KOPT-K1 (cell line): ENCODE results near the gene SLC9A7.

Experiments used
- H3K27ac ChIP-seq: fragments of 200-600 bp; sonication (generic); 2 replicates; pipeline ENCODE4 v1.5.1; 2016; ENCODE audit warnings: antibody characterized with exemption, mild to moderate bottlenecking, low read depth, low read length; ENCODE audit not compliant: poor library complexity, severe bottlenecking
- H3K36me3 ChIP-seq: fragments of 200-600 bp; sonication (generic); 2 replicates; pipeline ENCODE4 v1.5.1; 2017; ENCODE audit warnings: antibody characterized with exemption, mild to moderate bottlenecking, low read length, moderate library complexity; ENCODE audit not compliant: insufficient read depth
- H3K9me3 ChIP-seq: fragments of 200-600 bp; sonication (generic); 2 replicates; pipeline ENCODE4 v1.5.1; 2017; ENCODE audit warnings: antibody characterized with exemption, low read length, mild to moderate bottlenecking; ENCODE audit not compliant: insufficient read depth, poor library complexity, severe bottlenecking

Gene SLC9A7

GRCh38 chrX:46628460-46629371 lies 130.2 kb downstream of the SLC9A7 start:
- no peaks in the 10 kb centered on the region for H3K36me3 ChIP-seq
- no peak overlapping the region for H3K27ac ChIP-seq
- no peaks in the 10 kb centered on the region for H3K9me3 ChIP-seq

GRCh38 chrX:46627711-46628419 lies 131.1 kb downstream of the SLC9A7 start:
- no peaks in the 10 kb centered on the region for H3K9me3 ChIP-seq
- H3K36me3 ChIP-seq: no peaks in the 10 kb centered on the region
- H3K27ac ChIP-seq: no peak overlapping the region

- no peaks in the 10 kb centered on the region for H3K36me3 ChIP-seq
- no peaks in the 10 kb centered on the region for H3K9me3 ChIP-seq
- H3K27ac ChIP-seq: no peak overlapping the region
These were observed 131.9 kb downstream of the SLC9A7 start for GRCh38 chrX:46627062-46627461.

DNA sequence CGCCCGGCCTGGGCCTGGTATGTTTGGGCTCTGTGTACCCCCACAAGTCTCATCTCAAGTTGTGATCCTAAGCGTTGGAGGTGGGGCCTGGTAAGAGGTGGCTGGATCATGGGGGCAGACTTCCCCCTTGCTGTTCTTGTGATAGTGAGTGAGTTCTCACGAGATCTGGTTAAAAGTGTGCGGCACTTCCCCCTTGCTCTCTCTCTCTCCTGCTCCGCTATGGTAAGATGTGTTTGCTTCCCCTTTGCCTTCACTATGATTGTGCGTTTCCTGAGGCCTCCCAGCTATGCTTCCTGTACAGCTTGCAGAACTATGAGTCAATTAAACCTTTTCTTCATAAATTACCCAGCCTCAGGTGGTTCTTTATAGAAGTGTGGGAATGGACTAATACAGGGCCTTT lies 132.4 kb downstream of the SLC9A7 start:
- Histone ChIP-seq H3K9me3 (no peaks in the 10 kb centered on the region), H3K27ac (no peak overlapping the region), H3K36me3 (no peaks in the 10 kb centered on the region)

- H3K36me3 ChIP-seq: no peaks in the 10 kb centered on the region
- no peak overlapping the region for H3K27ac ChIP-seq
- no peaks in the 10 kb centered on the region for H3K9me3 ChIP-seq
These were observed 134.7 kb downstream of the SLC9A7 start for GRCh38 chrX:46624090-46624786.

GRCh38 chrX:46621572-46621971 lies 137.3 kb downstream of the SLC9A7 start:
- Histone ChIP-seq H3K36me3 (no peaks in the 10 kb centered on the region), H3K27ac (no peak overlapping the region)

GRCh38 chrX:46620505-46620904 lies 138.4 kb downstream of the SLC9A7 start:
- Histone ChIP-seq H3K36me3 (no peaks in the 10 kb centered on the region), H3K9me3 (peaks cover 5% of the 10 kb centered on the region), H3K27ac (no peak overlapping the region)

More at GRCh38 chrX:46621572-46621971, 137.3 kb downstream of the SLC9A7 start:
- peaks cover 5% of the 10 kb centered on the region for H3K9me3 ChIP-seq

GRCh38 chrX:46618947-46619346 lies 140.0 kb downstream of the SLC9A7 start:
- Histone ChIP-seq H3K27ac (no peak overlapping the region), H3K9me3 (peaks cover 5% of the 10 kb centered on the region), H3K36me3 (no peaks in the 10 kb centered on the region)

GRCh38 chrX:46617906-46618305 lies 141.0 kb downstream of the SLC9A7 start:
- no peaks in the 10 kb centered on the region for H3K36me3 ChIP-seq
- no peak overlapping the region for H3K27ac ChIP-seq
- H3K9me3 ChIP-seq: peaks cover 5% of the 10 kb centered on the region

DNA sequence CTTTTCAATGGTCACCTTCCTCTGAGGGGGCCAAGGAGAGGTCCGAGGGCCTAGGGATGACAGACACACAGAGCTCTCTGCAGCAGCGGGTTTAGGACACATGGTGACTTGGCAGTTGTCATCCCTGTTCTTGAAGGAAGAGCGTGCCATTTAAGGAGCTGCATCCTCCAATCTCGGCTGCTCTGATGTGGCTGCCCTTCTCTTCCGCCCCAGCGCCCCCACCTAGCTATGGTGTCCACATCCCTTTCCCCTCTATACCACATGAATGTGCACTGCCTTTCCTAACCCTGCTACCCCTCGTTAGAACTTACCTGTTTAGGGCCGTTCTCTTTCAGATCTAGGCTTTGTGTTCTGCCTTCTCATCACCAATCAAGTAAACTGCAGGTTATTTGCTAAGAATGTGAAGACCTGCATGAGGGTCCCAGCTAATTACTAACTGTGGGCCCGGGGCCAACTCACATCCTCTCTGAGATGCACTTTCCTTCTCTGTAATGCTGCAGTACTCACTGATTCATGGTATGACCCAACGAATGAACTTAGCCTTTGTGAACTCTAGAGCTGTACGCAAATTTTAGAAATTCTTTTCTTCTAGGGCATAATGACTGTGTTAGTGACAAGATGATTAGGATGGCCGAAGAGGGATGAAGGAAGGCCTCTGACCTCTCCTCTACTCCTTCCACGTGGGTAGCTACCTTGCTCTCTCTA lies 147.1 kb downstream of the SLC9A7 start:
- Histone ChIP-seq H3K9me3 (no peaks in the 10 kb centered on the region), H3K27ac (no peak overlapping the region), H3K36me3 (no peaks in the 10 kb centered on the region)

DNA sequence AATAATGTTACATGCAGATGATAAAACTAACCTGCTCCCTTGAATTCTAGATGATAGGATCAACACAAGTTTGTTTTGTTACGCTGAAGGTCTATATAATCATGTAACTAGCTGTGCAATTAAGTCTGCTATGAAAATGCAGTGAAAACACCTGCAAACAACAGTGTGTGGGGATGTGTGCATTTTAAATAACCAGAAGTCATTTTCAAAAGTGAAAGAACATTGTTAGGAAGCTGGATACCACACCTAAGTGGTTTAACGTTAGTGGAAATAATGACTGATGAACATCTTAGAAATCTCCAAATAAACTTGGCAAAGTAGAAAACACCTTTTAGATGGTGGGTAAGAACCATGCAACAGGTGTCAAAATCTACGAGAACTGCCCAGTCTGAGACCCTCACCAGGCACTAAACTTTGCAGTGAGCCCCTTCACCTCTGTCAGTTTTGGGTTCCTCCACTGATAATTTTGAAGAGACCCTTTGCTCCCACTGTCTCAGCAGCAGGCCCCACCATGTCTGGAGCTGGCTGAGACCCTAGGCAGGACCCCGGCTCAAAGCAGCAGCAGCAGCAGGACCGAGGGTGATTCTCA lies 148.8 kb downstream of the SLC9A7 start:
- Histone ChIP-seq H3K36me3 (no peaks in the 10 kb centered on the region), H3K9me3 (no peaks in the 10 kb centered on the region), H3K27ac (peak overlapping the region; percentile 40)

DNA sequence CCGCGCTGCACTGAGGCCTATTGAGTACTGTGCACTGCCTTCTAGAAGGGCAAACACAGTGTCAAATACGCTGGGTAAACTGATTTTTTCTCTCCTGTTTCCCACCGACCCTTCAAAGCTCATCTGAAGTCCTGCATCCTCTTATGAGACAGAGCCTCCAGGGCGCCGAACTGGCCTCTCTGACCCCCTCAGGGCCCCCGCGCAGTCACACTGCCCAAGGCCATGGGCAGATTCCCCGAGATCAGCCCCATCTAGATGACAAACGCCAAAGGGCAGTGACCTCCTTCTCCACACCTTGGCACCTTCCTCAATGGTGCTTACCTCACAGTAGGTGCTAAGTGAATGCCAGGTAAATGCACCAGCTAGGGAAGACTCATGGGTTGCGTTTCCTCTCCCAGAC lies 151.0 kb downstream of the SLC9A7 start:
- Histone ChIP-seq H3K9me3 (no peaks in the 10 kb centered on the region), H3K36me3 (no peaks in the 10 kb centered on the region), H3K27ac (no peak overlapping the region)

DNA sequence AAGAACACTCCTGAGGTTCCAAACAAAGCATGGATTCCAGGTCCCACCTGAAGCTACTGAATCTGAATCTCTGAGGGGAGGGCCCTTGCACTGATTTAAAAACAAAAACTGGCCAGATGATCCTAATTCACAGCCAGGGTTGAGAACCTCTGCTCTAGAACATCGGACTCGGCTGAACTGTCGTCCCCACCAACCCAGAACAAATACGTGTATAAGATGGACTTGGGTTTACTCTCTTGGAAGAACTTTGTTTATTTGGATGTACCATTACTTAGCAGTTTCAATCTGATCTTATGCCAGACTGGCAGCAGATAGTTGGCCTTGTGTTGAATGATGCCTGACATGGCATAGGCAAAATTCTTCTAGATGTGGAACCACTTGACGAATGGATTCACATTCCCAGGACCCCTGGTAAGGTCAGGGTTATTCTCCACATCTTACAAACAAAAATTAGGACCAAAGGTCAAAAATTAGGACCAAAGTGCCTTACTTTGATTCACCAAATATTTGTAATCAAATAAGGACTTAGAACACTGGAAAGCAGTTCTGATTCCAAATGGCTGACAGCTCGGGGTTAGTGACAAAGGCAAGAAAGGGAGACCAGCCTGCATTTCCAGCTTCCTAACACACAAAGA lies 156.3 kb downstream of the SLC9A7 start:
- H3K36me3 ChIP-seq: no peaks in the 10 kb centered on the region
- no peaks in the 10 kb centered on the region for H3K9me3 ChIP-seq

DNA sequence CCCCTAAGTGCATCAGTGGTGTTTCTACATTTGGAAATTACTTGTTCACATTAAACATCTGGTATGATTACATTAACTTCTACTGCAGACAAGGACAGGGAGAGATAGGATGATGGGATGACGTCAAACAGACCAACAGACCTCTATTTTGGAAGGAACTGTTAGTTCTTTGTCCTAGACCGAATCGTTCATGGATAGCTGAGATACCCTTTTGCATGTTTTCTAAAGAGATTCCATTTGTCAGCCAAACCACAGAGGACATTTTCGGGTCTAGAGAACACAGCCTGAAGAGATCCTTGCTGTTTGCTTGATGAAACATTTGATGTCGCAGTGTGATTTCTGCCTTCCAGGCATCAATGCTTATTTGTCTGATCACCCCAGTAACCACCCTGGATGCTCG lies 157.6 kb downstream of the SLC9A7 start:
- H3K36me3 ChIP-seq: no peaks in the 10 kb centered on the region
- H3K9me3 ChIP-seq: no peaks in the 10 kb centered on the region
- H3K27ac ChIP-seq: no peak overlapping the region

More for the DNA sequence above, 156.3 kb downstream of the SLC9A7 start:
- H3K27ac ChIP-seq: no peak overlapping the region
